Uterus (tissue), 4 donors: Measurements from ENCODE around the gene HOATZ. TPM values are rescaled to one million over a fixed set of nuclear protein-coding genes. Genes with fewer than 3 reads are reported as not detected.

Experiments
- DNase-seq, 2 donors: peaks; one replicate each; pipeline ENCODE4 v3.0.0-alpha.2; 2019 to 2020
- H3K27ac ChIP-seq, 2 donors: fragments of 200-600 bp; sonication (generic); 1 replicate in 1 of 2; 2 replicates in 1 of 2; pipeline ENCODE4 v1.5.1; 2016 to 2018
- H3K27me3 ChIP-seq, 2 donors: fragments of 200-600 bp; sonication (generic); one replicate each; pipeline ENCODE4 v1.5.1; 2018 to 2019; ENCODE audit warnings: control low read depth in 1 of 2
- H3K36me3 ChIP-seq, 2 donors: fragments of 200-600 bp; sonication (generic); one replicate each; pipeline ENCODE4 v1.5.1; 2019; ENCODE audit warnings: control low read depth in 1 of 2
- H3K4me1 ChIP-seq, 2 donors: fragments of 200-600 bp; sonication (generic); one replicate each; pipeline ENCODE4 v1.5.1; 2018 to 2019; ENCODE audit warnings: control low read depth in 1 of 2
- H3K4me3 ChIP-seq, 2 donors: fragments of 200-600 bp; sonication (generic); 1 replicate in 1 of 2; 2 replicates in 1 of 2; pipeline ENCODE4 v1.5.1; 2018 to 2019; ENCODE audit warnings: mild to moderate bottlenecking in 1 of 2
- H3K9me3 ChIP-seq, 2 donors: fragments of 200-600 bp; sonication (generic); one replicate each; pipeline ENCODE4 v1.5.1; 2019; ENCODE audit warnings: control low read depth in 1 of 2
- POLR2A ChIP-seq, 2 donors: fragments of 450-650 bp; IDR thresholded peaks; one replicate each; pipeline ENCODE4 v1.6.1; 2016; ENCODE audit warnings: antibody characterized with exemption in 2 of 2, mild to moderate bottlenecking in 1 of 2, moderate library complexity in 1 of 2
- intact Hi-C: fragments of 100-400 bp; cut with DNase I; formaldehyde crosslinking; loops from one replicate; pipeline ENCODE4 v1.15.1; 2023; ENCODE audit warnings: low total_unique reads
- total RNA-seq, 4 donors: library from RNA; depleted of rRNA in 3 of 4; stranded (reverse); fragments of >200 nt in 3 of 4; gene quantifications; one replicate each; pipeline versions ENCODE4 v1.1.0 to v1.2.4, GENCODE V29; 2014 to 2023
- TF ChIP-seq, protein P1 (sequence below), 4 experiments: fragments of 200-600 bp in 2 of 4; fragments of 450-650 bp in 2 of 4; sonication (generic) in 2 of 4; IDR thresholded peaks; one replicate each; pipeline ENCODE4 v1.5.1; 2016 to 2019; ENCODE audit warnings: antibody characterized with exemption in 4 of 4, mild to moderate bottlenecking in 2 of 4, moderate library complexity in 1 of 4
- donor health status: DM: yes; HTN: yes; CAD: no.

Gene HOATZ
- total RNA-seq, 4 donors from 2014 or later, result 0.88 to 2.7 (median 2.6) TPM; not detected in 1

DNA sequence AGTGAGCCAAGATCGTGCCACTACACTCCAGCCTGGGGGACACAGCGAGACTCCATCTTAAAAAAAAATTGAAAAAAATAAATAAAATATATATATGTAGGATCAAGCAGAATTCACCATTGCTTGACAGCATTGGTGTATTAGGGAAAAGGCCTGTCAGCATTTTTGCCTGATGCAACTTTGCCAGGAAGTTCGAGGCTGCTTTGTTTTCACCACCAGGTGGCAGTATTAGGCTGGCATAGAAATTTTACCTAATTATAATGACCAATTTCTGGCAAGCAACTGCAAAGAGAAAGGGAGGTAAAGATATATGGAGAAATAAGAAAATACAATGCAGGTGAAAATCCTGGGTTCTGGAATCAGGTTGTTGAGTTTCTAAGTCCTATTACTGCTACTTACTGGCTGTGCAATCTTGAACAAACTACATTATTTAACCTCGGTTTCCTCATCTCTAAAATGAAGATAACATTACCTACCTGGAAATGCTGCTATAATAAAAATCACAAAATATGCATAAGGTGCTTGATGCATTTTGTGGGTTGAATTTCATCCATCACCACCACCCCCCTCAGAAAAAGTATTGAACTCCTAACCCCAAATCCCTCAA, 50.6 kb downstream of the HOATZ start:
- Histone ChIP-seq H3K4me1 (no peaks in the 10 kb centered on the region), H3K36me3 (no peaks in the 10 kb centered on the region), H3K9me3 (no peaks in the 10 kb centered on the region), H3K27ac (no peak overlapping the region), H3K27me3 (no peaks in the 10 kb centered on the region), H3K4me3 (no peak overlapping the region)
- TF ChIP-seq POLR2A (IDR thresholded peaks at IDR 0.05), result no peak
- TF ChIP-seq, protein P1, sequence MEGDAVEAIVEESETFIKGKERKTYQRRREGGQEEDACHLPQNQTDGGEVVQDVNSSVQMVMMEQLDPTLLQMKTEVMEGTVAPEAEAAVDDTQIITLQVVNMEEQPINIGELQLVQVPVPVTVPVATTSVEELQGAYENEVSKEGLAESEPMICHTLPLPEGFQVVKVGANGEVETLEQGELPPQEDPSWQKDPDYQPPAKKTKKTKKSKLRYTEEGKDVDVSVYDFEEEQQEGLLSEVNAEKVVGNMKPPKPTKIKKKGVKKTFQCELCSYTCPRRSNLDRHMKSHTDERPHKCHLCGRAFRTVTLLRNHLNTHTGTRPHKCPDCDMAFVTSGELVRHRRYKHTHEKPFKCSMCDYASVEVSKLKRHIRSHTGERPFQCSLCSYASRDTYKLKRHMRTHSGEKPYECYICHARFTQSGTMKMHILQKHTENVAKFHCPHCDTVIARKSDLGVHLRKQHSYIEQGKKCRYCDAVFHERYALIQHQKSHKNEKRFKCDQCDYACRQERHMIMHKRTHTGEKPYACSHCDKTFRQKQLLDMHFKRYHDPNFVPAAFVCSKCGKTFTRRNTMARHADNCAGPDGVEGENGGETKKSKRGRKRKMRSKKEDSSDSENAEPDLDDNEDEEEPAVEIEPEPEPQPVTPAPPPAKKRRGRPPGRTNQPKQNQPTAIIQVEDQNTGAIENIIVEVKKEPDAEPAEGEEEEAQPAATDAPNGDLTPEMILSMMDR (IDR thresholded peaks at IDR 0.05), result peak; percentile 82 to 93 (median 85)
- DNase-seq, result peak; percentile 68 to 75
- intact Hi-C loops, result no loop called here

DNA sequence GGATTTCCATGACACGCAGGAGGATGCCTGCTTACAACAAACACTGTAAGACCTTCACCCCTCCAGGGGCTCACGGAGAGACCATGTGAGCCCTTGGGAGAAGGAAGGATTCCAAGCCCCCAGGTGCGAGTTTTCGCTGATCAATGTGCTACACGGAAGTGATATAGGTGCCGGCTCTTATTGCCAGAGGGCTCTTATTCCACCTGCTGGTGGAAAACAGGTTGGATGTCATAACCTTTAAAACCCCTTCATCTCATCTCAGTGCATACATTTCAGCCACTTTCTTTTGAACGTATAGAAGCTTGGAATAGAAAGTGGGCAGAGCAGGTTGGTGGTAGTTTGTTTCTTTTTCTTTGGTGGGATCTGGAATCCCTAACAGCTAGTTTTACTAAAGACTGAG, 51.7 kb downstream of the HOATZ start:
- no peak overlapping the region for H3K4me3 ChIP-seq
- H3K27ac ChIP-seq, result no peak overlapping the region
- no peaks in the 10 kb centered on the region for H3K9me3 ChIP-seq
- H3K27me3 ChIP-seq, result no peaks in the 10 kb centered on the region
- H3K4me1 ChIP-seq, result no peaks in the 10 kb centered on the region
- intact Hi-C loops, result no loop called here
- no peaks in the 10 kb centered on the region for H3K36me3 ChIP-seq
- TF ChIP-seq, protein P1 (IDR thresholded peaks at IDR 0.05), result no peak
- TF ChIP-seq POLR2A (IDR thresholded peaks at IDR 0.05), result no peak
- no peak for DNase-seq

DNA sequence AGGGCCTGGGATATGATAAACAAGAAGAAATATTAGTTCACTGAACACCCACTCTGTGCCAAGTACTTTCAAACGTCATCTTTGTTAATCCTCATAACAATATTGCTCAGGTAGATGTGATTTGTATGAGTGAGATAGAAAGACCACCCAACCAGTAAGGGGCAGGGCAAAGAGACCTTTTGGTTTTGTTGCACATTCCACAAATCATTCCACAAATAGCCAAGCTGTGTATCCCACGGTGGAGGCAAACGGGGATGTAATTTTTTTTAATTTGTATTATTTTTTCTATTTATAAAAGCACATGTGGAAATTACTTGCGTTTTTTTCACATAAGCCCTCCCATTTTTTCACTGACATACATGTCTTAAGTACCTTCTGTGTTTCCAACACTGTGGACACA, 54.9 kb downstream of the HOATZ start:
- no peak for DNase-seq
- Histone ChIP-seq H3K27me3 (no peaks in the 10 kb centered on the region), H3K4me1 (no peaks in the 10 kb centered on the region), H3K27ac (no peak overlapping the region), H3K9me3 (no peaks in the 10 kb centered on the region), H3K36me3 (no peaks in the 10 kb centered on the region), H3K4me3 (no peak overlapping the region)
- no peak for TF ChIP-seq POLR2A (IDR thresholded peaks at IDR 0.05)
- TF ChIP-seq, protein P1 (IDR thresholded peaks at IDR 0.05), result no peak
- intact Hi-C loops, result no loop called here

DNA sequence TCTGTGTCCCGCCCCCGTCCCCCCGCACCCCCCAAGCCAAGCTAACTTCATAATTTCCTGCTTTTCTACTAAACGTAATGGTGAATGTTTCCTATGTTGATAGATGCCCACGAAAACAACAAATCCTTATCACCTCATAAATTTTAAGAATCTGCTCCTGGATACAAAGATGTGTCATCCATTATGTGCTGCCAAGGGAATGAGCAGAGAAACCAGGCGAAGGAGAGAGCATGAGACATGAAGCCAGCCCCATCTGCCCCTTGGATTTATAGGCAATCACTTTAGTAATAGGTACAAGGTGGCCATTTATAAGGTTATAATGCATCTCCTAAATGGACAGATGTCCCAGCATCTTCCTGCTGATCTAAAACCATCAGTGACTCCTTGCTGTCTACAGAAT, 56.2 kb downstream of the HOATZ start:
- DNase-seq, result no peak
- Histone ChIP-seq H3K36me3 (no peaks in the 10 kb centered on the region), H3K4me1 (no peaks in the 10 kb centered on the region), H3K27me3 (no peaks in the 10 kb centered on the region), H3K9me3 (no peaks in the 10 kb centered on the region), H3K27ac (no peak overlapping the region), H3K4me3 (no peak overlapping the region)
- intact Hi-C loops, result loop anchor here (10.0 kb wide), 1 partner anchor 264 kb away; no protein-coding TSS in a partner anchor
- TF ChIP-seq POLR2A (IDR thresholded peaks at IDR 0.05), result no peak
- TF ChIP-seq, protein P1 (IDR thresholded peaks at IDR 0.05), result no peak

DNA sequence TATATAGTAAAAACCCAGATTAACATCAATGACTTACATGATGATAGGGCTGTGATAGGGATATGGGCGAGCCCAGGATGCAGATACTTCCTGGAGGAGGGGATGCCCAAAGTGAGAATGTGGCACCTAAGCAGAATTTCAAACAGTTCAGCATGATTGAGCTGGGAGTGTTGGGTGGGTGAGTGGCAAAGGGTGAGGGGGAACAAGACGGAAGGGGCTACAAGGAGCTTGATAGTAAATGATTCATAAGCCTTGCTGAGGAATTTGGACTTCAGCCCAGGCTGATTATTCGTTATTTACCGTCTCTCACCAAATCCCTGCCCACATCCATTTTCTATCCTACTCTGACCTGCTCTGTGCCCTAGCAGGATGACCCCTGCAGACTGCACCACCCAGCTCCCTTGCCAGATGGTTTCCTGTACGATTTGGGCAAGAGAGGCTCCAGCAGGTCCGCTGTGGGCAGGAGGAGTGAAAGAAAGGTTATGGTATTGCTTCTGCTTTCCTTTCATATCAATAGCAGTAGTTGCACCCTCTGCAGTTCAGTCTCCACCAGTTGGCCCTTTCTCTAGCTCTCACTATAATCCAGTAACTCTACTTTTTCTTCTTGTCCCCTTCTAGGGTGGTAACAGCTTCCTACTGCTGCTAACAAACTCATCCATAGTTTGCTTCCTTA, 57.4 kb downstream of the HOATZ start:
- no peaks in the 10 kb centered on the region for H3K9me3 ChIP-seq
- DNase-seq, result no peak
- no peak overlapping the region for H3K27ac ChIP-seq
- intact Hi-C loops, result loop anchor here (10.0 kb wide), 1 partner anchor 263 kb away; no protein-coding TSS in a partner anchor
- no peaks in the 10 kb centered on the region for H3K4me1 ChIP-seq
- H3K27me3 ChIP-seq, result no peaks in the 10 kb centered on the region
- H3K4me3 ChIP-seq, result no peak overlapping the region
- no peaks in the 10 kb centered on the region for H3K36me3 ChIP-seq
- no peak for TF ChIP-seq POLR2A (IDR thresholded peaks at IDR 0.05)
- TF ChIP-seq, protein P1 (IDR thresholded peaks at IDR 0.05), result no peak
